GM18873 (cell line): ENCODE measurements around the gene IGSF5.
"Not testable (repeated sequence)": the region's sequence is repeated elsewhere in the genome, so short reads cannot be mapped to it uniquely, and the experiment has no call there.

Source experiments
- ATAC-seq: cut with Tn5 transposase; IDR thresholded peaks from one replicate; pipeline ENCODE4 v1.9.1; 2021; ENCODE audit warnings: mild to moderate bottlenecking, moderate library complexity, moderate number of reproducible peaks; ENCODE audit not compliant: unreplicated experiment, low FRiP score

The IGSF5 gene

GRCh38 chr21:39737376-39738000, 7.5 kb upstream of the IGSF5 start:
- ATAC-seq: no peak

DNA sequence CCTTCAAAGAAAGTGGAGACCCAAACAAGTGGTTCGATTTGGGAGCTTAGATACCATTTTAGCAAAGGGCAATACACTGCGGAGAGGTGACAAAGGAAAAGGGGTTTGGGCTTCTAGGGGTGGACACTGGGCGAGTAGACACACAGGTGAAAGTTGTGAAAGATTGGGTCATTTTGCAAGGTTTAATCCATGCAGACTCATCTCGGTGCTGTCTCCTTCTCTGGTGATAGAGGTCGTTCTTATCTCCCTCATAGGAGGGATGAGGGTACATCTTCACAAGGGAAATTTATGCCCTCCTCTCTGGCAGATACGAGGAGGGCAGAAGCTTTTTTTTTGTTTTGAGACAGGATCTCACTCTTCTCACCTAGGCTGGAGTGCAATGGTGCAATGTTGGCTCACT, 6.4 kb upstream of the IGSF5 start:
- ATAC-seq: no peak

- ATAC-seq: not testable (repeated sequence)
These were observed 5.5 kb upstream of the IGSF5 start for GRCh38 chr21:39739531-39739930.

GRCh38 chr21:39742561-39742960, 2.4 kb upstream of the IGSF5 start:
- not testable (repeated sequence) for ATAC-seq

GRCh38 chr21:39745332-39745731, 349 bp downstream of the IGSF5 start:
- not testable (repeated sequence) for ATAC-seq

- no peak for ATAC-seq
These were observed 5.7 kb downstream of the IGSF5 start for GRCh38 chr21:39750670-39751069.

DNA sequence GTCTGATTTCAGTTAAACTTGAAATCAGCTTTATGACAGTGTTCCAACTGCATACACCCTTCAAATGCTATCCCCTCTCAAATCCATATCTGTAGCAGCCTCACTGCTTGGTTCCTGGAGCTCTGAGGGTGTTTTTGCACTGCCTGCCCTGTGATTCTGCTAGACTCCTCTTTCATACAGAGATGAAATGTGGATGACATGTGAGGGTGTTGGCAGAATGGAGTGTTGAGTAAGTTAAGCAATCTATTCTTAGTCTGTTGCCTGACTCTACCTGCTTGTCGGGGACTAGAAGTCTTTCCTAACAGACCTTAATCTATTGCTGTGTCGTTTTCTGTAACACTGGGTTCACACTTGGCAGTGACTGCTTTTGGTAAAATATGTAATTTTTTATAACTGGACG, 9.8 kb downstream of the IGSF5 start:
- no peak for ATAC-seq

DNA sequence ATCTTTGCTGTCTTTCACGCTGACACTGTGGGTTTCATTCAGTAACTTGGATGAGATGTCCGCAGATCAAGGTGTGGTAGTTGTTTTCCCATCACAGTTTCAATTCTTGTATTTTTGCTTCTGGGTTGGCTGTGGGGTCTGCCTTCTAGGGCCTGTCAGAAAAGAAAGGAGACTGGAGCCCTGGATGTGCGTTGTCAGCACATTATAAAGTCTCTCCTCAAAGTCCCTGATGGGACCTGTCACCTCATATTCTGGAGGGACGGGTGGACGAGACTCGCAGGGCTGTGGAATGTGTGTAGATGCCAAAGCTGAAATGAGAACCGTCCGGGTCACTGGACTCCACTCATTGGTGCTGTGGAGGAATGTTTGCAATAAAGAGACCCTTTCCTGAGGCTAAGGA, 11.3 kb downstream of the IGSF5 start:
- no peak for ATAC-seq

- no peak for ATAC-seq
These were observed 18.4 kb downstream of the IGSF5 start for GRCh38 chr21:39763272-39763970.

GRCh38 chr21:39774227-39774626, 29.2 kb downstream of the IGSF5 start:
- ATAC-seq: no peak

GRCh38 chr21:39775816-39776215, 30.8 kb downstream of the IGSF5 start:
- no peak for ATAC-seq

- no peak for ATAC-seq
These were observed 31.6 kb downstream of the IGSF5 start for GRCh38 chr21:39776589-39776988.

DNA sequence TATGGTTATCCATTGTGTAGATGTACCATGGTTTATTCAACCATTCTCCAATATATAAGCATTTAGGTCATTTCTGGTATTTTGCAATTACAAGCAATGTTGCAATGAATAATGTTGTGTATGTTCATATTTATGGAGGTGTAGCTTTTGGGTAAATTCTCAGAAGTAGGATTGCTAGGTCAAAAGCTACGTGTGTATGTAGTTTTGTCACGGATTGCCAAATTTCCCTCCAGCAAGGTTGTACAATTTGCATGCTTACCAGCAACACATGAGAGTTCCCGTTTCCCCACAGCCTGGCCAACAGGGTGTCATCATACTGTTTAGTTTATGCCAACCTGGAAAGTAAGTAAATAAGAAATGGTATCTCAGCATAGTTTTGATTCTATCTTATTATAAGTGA, 36.3 kb downstream of the IGSF5 start:
- no peak for ATAC-seq

DNA sequence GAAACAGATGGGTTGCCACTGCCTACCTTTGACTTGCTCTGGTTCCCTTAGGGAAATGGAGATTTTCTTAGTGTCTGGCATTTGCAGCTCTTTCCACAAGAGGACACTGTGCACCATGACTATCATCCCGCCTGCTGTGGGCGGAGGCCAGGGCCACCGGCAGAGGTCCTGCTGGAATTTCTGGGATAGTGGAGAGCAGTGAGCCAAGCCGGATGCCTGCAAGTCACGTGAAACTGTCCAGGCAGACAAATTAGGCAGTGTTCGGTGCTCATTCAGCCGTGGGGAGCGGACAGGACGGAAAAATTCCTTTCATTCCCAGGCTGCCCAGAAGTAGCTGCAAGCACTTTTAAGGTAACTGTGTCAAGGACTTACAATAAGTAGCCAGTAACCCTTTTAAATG, 43.4 kb downstream of the IGSF5 start:
- ATAC-seq: no peak

DNA sequence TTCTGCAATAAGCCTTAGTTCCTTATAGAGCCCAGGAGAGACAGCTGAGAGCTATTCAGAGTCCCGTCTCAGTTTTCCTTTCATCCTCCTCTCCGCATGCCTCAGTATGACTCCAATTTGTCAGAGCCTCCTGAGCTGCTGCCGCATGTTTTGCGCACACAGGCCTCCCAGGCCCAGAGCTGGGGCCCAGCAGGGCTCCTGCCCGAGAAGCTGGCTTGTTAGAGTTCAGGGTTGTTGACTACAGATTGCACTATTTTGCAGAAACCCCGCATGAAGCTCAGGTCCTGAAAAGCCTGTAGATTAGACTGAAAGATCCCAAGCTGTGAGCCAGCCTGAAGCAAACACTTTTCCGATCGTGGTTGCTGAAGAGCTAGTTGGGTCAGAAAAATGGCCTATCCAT, 51.5 kb downstream of the IGSF5 start:
- ATAC-seq: no peak

DNA sequence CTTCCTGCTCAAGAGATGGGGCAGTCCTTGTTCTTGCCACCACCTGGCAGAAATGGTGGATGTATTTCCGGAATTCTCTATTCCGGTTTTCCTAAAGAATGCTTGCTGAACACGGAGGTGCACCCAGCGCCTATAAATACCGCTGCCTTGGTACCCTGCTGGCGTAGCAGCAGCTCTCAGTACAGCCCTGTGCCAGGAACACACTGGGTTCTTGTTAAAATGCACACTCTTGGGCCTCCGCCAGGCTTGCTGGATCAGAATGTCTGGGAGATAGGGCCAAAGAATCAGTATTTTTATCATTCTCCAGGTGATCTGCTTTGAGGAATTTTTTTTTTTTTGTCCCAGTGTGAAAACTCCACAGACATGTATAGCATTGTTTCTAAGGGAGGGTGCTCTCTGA, 54.2 kb downstream of the IGSF5 start:
- no peak for ATAC-seq

GRCh38 chr21:39800311-39800710, 55.3 kb downstream of the IGSF5 start:
- no peak for ATAC-seq

GRCh38 chr21:39802217-39802616, 57.2 kb downstream of the IGSF5 start:
- ATAC-seq: no peak

DNA sequence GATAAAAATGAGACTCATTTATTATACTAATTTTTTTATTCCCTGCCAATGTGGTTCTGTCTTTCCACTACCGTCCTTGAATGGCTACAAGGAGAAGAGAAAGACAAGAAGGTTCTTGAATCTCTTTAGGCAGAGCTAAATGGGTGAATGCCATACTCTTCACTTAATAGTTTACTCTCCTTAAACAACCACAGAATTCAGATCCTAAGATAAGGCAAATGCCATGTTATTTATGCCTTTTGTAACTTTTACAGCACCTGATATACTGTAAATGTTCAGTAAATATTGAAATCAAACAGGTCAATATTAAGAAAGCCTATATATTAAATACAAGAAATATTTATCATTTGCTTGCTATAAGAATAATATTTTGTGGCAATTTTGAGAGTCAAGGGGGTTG, 58.4 kb downstream of the IGSF5 start:
- ATAC-seq: no peak

GRCh38 chr21:39804240-39804639, 59.3 kb downstream of the IGSF5 start:
- no peak for ATAC-seq

DNA sequence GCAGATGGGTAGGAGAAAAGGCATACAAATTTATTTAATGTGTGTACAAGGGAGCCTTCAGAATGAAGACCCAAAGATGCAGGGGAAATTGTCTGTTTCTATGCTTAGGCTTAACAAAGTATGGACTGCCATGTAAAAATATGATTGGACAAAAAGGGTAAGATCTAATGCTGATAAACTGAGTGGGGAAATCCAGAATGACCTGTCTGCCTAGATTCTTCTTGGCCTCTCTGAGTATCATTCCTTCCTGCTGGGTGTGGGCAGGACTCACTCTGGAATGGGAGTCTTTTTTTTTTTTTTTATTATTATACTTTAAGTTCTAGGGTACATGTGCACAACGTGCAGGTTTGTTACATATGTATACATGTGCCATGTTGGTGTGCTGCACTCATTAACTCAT, 61.0 kb downstream of the IGSF5 start:
- ATAC-seq: no peak

DNA sequence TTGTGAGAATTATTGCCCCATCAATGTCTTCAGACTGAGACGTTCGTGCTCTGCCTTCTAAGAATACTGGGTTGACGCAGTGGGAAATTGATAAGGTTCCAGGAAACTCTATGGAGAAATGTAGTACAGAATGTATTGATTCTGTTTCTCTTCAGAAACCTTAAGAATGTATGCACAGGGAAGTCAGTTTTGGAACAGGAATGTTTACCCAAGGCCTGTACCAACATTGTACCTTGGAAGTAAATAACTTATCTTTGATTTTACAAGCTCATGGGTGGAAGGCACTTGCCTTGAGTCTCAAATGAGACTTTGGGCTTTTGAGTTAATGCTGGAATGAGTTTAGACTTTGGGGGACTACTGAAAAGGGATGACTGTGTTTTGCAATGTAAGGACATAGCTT, 62.8 kb downstream of the IGSF5 start:
- ATAC-seq: no peak
